Stimulated activated CD4-positive, alpha-beta T cell treated with anti-CD3 and anti-CD28 coated beads, Interleukin-1b, Interleukin-23, amount 100 ng/mL, for 4 hours (primary cell): ENCODE measurements around the gene TMEM38B.
"Not testable (repeated sequence)": the region's sequence is repeated elsewhere in the genome, so short reads cannot be mapped to it uniquely, and the experiment has no call there.

Source experiments
- DNase-seq, 2 donors: peaks; one replicate each; pipeline ENCODE4 v3.0.0-alpha.2; 2020; ENCODE audit warnings: low read depth in 2 of 2

Gene TMEM38B

DNA sequence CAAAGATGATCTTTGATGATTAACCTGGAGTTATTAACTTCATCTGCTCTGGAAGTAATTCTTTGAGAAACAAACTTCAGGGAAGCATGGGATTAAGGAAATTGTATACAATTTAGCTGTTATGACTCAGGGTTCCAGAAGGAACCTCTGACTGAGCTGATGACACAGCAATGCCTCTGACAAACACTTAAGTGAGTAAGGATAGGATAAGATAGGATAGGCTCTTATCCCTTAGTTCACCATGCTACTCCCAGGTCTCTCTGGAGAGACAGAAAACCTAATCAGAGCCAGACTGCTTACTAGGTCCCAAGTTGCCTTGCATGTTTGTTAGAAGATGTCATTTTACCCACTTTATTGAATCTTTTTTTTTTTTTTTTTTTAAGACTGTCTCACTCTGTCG is 12.6 kb upstream of the TMEM38B start:
- DNase-seq = no peak

DNA sequence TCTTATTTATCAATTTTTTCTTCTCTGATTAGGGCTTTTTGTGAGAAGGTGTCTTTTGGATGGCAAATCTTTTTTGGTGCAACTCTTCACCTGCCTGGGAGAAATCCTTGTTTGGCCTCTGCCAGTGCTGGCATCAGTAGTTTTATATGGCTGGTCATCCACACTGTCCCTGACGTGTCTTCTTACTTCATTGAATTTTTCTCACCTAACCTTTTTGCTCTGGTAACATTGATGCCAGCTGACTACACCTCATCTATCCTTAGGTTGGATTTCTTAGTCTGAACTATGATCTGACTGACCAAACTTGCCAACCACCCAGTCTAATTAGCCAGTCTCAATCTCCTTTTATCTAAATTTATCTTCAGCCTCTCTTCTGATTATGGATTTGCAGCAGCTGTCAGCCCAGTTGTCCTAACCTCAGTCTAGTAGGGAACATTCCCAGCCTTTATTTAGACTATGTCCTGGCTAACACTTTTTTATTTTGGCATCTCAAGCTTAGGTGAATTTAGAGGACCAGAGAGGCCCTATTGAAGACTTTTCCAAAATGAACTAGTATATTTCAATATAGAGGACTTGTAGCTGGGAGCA is 10.6 kb upstream of the TMEM38B start:
- no peak for DNase-seq

DNA sequence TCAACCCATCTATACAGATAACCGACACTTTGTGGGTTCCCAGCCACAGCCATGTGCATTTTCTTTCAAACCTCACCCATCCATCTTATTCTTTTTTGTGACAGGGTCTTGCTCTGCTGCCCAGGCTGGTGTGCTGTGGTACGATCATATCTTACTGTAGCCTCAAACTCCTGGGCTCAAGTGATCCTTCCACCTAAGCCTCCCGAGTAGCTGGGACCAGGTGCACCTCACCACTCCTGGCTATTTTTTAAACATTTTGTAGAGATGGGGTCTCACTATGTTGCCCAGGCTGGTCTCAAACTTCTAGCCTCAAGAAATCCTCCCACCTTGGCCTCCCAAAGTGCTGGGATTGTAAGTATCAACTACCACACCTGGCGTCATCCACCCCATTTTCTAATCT is 7.4 kb upstream of the TMEM38B start:
- DNase-seq = no peak

DNA sequence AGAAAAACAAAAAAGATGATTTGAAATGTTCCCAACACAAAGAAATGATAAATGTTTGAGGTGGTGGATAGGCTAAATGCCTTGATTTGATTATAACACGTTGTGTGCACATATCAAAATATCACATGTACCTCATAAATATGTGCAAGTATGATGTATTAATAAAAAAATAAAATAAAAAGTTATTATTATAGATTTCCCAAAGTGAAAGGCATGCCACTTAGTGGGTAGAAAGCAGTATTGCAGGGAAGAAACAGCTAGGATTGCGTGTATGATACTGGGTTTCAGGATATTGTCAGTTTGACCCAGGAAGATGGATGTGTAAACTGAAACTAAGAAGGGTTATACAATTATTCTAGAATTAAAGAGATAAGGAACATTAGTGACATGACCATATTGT is 3.6 kb upstream of the TMEM38B start:
- no peak for DNase-seq

DNA sequence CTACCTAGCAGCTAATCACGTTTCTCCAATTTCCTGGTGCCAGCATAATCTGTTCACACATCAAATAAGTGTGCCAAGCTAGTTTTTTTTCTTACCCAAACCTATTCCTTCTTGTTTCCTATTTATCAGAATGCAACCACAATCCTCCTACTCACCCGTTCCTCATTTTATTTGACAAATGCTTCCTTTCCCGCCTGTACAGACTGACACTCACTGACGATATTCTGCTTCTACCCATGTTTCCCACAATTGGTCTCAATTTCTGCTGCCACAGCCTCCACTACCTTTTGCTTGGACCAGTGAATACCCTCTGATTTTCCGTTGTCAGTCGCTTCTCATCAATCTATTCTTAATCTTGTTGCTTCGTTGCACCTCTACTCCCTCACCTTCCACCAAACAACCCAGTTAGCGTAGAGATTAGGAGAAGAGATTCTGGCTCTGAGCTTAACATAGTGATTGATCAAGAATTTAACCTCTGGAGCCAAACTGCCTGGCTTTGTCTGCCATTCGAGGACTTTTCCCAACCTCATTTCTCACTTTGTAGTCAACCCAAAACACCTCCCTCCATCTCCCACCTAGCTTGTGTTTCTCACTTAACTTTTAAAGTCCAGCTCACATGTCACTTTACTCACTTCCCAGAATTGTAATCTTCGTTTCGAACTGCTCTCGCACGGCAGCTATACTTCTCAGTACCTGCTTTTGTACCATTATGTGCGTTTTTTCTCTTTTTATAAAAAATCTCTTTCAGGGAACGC is 729 bp upstream of the TMEM38B start:
- DNase-seq = no peak

DNA sequence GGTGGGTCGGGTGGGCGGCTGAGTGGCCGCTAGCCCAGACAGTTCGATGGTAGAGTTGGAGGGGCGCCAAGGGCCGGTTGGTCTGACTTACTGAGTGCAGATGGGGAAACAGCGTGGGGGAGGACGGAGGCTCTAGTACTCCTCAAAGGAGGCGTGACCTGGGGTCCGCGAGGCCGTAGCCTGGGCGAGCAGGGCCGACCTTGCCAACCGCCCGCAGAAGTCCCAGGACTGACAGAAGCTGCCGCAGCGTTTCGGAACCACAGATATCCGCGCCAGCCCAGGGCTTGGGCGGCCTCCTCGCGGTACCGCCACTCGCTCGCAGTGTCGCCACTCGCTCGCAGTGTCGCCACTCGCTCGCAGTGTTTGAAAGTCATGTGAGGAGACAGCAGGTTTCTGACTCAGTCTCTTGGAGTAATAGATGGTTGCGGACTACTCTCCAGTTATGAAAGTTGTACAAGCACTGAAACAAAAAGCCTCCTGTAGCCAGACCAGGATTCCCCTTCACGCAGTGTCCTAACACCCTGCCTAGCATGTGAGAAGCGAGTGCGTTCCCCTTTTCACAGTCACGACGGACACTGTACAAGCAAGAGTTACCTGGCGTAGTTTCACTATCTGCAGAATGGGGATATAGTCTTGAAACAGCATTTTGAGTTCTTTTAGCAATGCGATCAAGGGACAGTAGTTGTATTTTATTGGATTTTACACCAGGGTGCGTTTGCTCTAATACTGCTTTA is 674 bp downstream of the TMEM38B start:
- DNase-seq = peak; percentile 21 to 37

DNA sequence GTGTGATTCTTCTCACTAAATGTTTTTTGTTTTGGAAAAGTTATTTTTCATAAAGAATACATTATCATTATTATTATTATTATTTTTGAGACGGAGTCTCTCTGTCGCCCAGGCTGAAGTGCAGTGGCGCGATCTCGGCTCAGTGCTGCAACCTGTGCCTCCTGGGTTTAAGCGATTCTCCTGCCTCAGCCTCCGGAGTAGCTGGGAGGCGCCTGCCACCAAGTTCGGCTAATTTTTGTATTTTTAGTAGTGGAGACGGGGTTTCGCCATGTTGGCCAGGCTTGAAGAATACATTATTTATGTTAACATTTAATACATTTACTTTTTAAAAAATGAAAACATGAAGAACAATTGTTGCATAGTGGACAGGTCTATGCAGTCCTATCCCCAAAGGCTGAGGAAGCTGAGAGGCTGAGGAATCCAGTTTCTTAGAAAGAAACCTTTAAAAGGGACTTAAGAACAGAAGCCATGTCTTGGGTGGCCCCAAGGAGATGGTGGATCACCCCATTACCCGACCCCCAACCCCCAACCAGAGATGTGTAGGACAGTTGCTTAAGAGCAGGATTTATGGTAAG is 2.0 kb downstream of the TMEM38B start:
- DNase-seq = no peak

DNA sequence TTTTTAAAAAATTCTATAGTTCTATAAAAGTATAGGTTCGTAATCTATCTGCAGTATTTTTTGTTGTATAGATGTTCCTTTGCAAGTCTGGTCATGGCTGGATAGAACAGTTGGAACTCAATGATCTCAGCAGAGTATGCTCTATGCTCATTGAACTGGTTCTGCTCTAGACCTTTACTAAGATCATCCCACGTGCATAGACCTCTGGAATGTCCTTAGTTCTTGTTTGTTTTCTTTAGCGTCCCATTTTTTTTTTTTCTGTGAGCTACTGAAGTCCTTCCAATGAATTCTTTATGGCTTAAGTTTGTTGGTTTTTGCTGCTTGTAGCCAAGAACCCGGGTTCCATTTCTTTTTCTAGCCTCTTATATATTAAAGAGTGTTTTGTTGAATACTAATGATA is 3.5 kb downstream of the TMEM38B start:
- no peak for DNase-seq

DNA sequence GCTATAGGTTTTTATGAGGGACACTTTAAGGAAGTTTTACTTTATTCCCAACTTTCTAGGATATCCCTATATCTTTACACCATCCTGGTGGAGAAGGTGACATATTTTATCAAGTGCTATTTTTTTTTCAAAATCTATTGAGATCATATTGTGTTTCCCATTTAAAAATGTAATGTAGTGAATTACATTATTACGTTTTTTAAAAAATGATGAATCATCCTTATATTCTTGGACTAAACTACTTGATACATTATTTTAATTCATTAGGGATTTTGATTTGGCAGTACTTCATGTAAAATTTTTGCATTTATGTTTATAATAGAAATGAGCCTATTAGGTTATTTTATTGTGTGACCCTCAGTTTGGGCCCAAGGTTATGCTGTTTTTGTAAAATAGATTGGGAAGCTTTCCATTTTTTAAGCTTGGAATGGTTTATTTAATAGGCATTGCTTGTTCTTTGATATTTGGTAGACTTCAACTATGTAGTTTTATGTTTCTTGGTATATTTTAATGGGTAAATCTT is 4.1 kb downstream of the TMEM38B start:
- DNase-seq = no peak

DNA sequence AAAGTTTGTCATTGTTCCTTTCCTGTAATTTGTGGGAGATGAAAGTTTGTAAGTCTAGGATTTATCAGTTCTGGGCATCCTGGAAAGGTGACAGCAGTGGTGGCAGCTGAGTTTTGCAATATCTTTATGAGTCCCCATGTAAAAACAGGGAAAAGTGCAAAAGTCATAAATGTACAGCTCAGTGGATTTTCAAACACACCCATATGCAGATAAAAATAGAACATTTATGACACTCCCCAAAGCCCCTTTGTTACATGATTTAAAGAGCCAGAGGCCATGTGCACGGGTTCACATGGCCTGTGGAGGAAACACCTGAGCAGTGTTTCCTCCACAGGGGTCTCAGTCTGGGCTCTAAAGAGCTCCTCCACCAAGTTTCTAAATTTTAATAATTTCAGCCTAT is 6.3 kb downstream of the TMEM38B start:
- DNase-seq = no peak

DNA sequence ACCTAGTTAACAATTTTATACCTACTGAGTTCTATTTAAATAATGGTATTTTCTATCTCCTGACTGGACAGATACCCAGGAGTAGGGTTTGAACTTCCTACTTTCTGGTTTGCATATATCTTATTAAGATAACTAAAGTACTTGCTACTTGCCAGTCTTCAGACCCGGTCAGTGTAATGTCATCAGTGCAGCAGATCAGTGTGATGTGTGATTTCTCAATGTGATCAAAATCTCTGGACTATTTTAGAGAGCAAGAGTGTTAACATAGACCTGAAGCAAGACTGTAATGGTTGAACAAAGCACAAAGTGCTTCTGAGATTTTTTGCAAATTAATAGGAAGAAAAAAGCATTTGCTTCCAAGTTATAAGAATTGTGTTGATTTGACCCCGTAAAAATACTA is 6.8 kb downstream of the TMEM38B start:
- no peak for DNase-seq

DNA sequence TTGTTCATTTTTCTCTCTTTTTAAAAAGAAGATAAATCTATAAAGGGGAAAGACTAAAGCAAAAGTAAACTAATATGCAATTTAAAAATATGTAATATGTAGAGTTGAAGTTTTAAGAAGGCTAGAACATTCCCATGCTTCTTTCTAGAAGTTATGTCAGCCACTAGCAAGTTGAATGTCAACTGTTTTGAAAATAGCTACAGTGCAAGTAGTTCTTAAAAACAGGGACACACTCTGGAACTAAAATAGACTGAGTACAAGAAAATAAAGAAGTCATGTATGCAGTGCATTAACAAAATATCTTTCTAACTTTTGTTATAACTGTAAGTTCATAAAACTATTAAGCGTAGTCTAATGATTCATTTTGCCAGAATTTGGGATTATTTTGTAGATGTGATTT is 7.9 kb downstream of the TMEM38B start:
- DNase-seq = no peak

DNA sequence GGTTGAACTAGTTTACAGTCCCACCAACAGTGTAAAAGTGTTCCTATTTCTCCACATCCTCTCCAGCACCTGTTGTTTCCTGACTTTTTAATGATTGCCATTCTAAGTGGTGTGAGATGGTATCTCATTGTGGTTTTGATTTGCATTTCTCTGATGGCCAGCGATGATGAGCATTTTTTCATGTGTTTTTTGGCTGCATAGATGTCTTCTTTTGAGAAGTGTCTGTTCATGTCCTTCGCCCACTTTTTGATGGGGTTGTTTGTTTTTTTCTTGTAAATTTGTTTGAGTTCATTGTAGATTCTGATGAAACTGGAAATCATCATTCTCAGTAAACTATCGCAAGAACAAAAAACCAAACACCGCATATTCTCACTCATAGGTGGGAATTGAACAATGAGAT is 9.3 kb downstream of the TMEM38B start:
- DNase-seq = not testable (repeated sequence)

DNA sequence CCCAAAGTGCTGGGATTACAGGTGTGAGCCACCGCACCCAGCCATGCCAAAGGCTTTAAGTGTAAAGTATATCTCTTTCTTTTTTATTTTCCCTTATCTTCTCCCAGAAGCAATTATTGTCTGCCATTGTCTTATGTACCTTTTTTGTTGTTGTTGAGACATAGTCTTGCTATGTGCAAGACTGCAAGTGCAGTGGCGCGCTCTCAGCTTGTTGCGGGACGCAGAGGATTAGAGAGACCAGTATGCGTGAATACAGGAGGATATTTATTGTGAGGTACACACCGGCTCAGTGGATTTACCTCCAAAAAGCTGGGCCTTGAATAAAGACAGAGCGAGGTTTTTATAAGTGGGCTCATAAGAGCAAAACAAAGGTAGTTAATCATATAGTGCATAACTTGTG is 11.8 kb downstream of the TMEM38B start:
- no peak for DNase-seq

DNA sequence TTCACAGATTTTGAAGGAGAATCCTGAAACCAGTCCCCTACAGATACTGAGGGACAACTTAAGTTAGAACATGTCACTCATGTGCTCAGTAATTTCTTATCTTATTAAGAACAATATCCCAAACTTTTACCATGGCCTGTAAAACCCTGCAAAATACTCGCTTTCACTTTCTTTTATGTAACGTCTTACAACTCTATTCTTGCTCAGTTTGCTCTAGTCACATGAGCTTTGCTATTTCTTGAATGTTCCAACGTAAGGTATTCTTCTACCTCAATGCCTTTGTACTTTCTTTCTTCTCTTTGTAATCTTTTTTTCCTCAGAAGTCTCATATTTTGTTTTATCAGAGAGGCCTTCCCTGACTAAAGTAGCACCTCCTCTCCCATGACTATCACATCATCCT is 14.1 kb downstream of the TMEM38B start:
- DNase-seq = no peak

DNA sequence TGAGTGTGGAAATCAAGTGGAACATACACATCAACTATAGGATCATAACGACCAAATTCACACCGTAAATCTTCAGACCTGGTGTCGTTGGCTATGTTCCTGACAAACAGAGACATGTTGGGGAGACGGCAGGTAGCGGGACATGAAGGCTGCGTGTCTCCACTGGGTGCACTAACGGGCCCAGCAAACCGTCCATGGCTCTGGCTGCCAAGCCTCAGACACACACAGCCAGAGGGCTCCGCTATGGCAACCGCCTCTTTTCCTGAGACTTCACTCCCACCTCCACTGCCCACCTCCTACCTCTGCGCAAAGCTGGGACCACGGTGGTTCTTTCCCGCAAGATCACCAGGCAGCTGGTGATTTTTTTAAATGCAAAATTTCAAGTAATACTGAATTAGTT is 16.3 kb downstream of the TMEM38B start:
- DNase-seq = no peak

DNA sequence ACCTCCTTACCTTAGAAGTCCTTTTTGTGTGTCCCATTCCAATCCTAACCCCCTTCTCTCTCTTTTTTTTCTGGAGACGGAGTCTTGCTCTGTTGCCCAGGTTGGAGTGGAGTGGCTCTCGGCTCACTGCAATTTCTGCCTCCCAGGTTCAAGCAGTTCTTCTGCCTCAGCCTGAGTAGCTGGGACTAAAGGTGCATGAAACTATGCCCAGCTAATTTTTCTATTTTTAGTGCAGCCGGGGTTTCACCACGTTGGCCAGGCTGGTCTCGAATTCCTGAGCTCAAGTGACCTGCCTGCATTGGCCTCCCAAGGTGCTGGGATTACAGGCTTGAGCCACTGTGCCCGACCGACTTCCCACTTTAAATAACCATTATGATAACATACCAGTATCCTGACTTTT is 17.5 kb downstream of the TMEM38B start:
- no peak for DNase-seq

DNA sequence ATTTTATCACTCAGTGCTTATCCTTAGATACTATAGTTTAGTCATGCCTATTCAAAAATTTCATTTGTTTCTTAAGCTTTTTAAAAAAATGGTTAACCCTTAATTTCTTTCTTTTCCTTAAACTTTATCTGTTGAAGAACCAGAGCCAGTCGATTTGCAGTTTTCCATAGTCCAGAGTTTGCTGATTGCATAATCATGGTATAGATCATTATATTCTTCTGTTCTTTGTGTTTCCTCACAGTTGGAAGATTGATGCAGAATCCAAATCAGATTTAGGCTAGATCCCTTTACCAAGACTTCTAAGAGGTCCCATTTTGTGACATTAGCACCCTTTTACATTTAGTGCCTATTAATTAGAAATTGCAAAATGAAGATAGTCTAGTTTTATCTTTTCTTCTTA is 18.0 kb downstream of the TMEM38B start:
- DNase-seq = no peak

DNA sequence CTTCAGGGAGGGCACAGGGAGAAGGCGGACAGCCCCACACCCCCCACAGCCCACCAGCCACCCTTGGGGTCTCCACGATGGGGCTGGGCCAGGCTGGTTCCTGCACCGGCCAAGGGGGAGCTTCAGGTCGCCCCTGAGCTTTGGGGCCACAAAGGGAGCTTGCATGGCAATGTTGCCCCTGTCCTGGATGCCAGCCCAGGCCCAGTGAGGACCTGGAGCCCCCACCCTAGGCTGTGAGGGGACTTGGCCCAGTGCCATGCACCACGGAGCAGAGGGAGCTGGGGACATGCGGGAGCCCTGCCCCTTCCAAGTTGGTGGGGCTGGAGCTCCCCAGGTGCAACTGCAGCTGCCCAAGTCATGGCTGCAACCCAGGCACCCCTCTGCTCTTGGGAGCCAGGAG is 18.4 kb downstream of the TMEM38B start:
- DNase-seq = no peak

DNA sequence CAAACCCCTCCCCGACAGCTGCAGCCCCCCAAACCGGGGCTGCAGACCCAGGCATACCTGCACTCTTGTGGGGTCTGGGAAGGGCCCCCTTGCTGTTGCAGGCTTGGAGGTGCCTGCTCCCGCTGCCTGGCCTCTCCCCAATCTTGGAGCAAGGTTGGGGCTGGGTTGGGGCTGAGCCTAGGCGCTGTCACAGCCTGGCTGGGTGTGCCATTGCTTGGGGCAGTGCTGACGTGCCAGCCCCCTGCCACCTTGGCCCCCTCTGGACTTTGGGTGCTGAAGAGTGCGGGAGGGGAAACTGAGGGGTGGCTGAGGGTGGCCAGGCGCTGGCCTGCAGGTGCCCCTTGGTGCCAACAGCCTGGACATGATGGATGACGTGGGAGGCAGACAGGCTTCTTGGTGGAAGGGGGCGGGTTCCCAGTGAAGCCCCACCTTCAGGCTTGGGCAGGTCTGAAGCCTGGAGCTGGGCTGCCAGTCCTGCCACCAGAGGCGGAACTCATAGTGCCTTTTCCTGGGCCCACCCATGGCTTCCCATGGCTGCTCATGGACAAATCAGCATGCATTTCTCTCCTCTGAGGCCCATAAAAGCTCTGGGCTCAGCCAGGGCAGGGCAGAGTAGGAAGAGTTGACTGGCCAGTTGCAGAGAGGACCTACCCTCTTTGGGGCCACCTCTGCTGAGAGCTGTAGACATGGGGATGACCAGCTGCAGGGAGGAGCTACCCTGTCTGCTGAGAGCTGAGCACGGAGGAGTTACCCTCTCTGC is 19.1 kb downstream of the TMEM38B start:
- no peak for DNase-seq

DNA sequence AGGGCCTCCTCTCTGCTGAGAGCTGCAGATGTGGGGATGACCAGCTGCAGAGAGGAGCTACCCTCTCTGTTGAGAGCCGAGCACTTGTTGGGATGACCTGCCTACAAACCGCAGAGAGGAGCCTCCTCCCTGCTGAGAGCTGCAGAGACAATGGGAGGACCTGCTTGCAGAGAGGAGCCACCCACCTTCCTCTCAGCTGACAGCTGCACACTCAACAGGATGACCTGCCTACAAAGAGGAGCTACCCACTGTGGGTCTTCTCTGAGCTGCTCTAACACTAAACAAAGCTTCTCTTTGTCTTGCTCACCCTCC is 19.6 kb downstream of the TMEM38B start:
- DNase-seq = no peak

DNA sequence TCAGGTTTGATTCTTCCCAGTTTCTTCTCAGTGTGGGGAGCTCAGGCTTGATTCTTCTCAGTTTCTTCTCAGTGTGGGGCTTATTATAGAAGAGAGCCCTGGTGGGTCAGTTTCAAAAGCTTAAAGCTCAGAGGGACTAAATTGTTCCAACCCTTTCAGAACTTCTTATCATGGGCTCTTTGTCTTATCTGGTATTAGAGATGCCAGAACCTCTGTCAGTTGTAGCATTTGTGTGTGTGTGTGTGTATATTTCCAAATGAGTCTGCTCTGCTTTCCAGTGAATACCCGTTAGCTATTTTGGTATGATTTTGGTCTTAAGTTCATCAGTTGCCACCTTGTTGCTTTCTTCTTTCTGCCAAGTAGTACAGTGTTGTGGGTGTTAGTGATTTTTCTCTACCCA is 21.8 kb downstream of the TMEM38B start:
- DNase-seq = no peak
